ENCODE measurements around the gene DACT2. TPM values are rescaled to one million over a fixed set of nuclear protein-coding genes. Genes with fewer than 3 reads are reported as not detected.

The DACT2 gene
- total and polyA plus RNA-seq, 9 of the 15 experiments (the other 6 are each of a cell fraction or from before 2014, with no cell fraction given), result not detected

- DNase-seq (ENCODE audit: extremely low read depth in 1 of 4, low spot score in 3 of 4) (no peak), FAIRE-seq (no peak), ATAC-seq (no peak)
- Histone ChIP-seq H3K27ac (ENCODE audit: extremely low read depth, low read depth, low read length) (no peak overlapping the region), H3K9me1 (ENCODE audit: control insufficient read depth, insufficient read depth, low read length) (peaks cover 4% of the 10 kb centered on the region), H3K36me3 (ENCODE audit: control insufficient read depth, insufficient read depth, low read length) (no peaks in the 10 kb centered on the region), H3K9me3 (replicated peaks; ENCODE audit: control insufficient read depth, insufficient read depth, low read depth, low read length) (no peaks in the 10 kb centered on the region), H3K9ac (ENCODE audit: insufficient read depth in 1 of 2, low read depth in 2 of 2, low read length in 2 of 2) (no peak overlapping the region), H4K20me1 (replicated peaks; ENCODE audit: control insufficient read depth, insufficient read depth, low read length) (peaks cover 3% of the 10 kb centered on the region), H3K4me1 (replicated peaks in 1 of 2; ENCODE audit: control insufficient read depth in 2 of 2, insufficient read depth in 2 of 2, low read length in 2 of 2) (no peaks in the 10 kb centered on the region), H3K79me2 (ENCODE audit: control insufficient read depth, insufficient read depth, low read length) (no peaks in the 10 kb centered on the region), H3K27me3 (ENCODE audit: control insufficient read depth in 2 of 2, insufficient read depth in 2 of 2, low read length in 2 of 2) (peaks cover 58 to 82% of the 10 kb centered on the region in 2 experiments), H3K4me3 (no peak overlapping the region), H3K4me2 (ENCODE audit: insufficient read depth, low read length) (no peak overlapping the region), H2AFZ (ENCODE audit: low read depth, low read length) (no peak overlapping the region)
- POLR2A ChIA-PET, result interaction anchor here (1.1 kb wide), 1 partner anchor 8 kb away, joined by 3 read pairs; no protein-coding TSS in a partner anchor
- CTCF ChIA-PET (ENCODE audit: low intra/inter-chr PET ratio), result no interaction called here
- no TSS peak for BruUV-seq (replicated peaks)
- WGBS (ENCODE audit: insufficient coverage, low coverage, missing lambda C conversion rate), result 1% methylated on average over 24 of the region's 24 CpGs
- no peak for TF ChIP-seq NBN (IDR thresholded peaks at IDR 0.05; ENCODE audit: low read depth)
- TF ChIP-seq TFE3 (CRISPR knock-in tag; IDR thresholded peaks at IDR 0.05), result peak; percentile 35; the same call in 1 of the 2 replicates
- TF ChIP-seq BRD4 (IDR thresholded peaks at IDR 0.05), result no peak
- intact Hi-C loops (cut with micrococcal nuclease) (no loop called here), in situ Hi-C loops (cut with MboI) (no loop called here)
Measured at GRCh38 chr6:168343239-168344150, 23.9 kb upstream of the DACT2 start.
